WERI-Rb-1 (cell line): ENCODE results near the gene JAG2.
A peak's percentile ranks its signal among the peaks of the same experiment; 100 is the strongest.

ENCODE experiments used
- DNase-seq: peaks from one replicate; pipeline ENCODE4 v3.0.0-alpha.2; 2020
- H3K27ac ChIP-seq: fragments of 250-450 bp; sonication (Bioruptor Pico); 2 replicates; pipeline ENCODE4 v1.5.1; 2020; ENCODE audit warnings: mild to moderate bottlenecking, moderate library complexity
- H3K27me3 ChIP-seq: fragments of 250-450 bp; sonication (Bioruptor Pico); 2 replicates; pipeline ENCODE4 v1.5.1; 2021; ENCODE audit warnings: mild to moderate bottlenecking, low read depth, moderate library complexity; ENCODE audit not compliant: insufficient read depth, severe bottlenecking
- H3K36me3 ChIP-seq: fragments of 250-450 bp; sonication (Bioruptor Pico); 2 replicates; pipeline ENCODE4 v1.5.1; 2020; ENCODE audit warnings: mild to moderate bottlenecking, moderate library complexity
- H3K4me3 ChIP-seq: 2 replicates; pipeline ENCODE4 v1.5.1; 2011; ENCODE audit warnings: low read depth, mild to moderate bottlenecking, control low read depth, low read length
- H3K9me3 ChIP-seq: fragments of 250-450 bp; sonication (Bioruptor Pico); 2 replicates; pipeline ENCODE4 v1.5.1; 2021; ENCODE audit warnings: mild to moderate bottlenecking, moderate library complexity; ENCODE audit not compliant: severe bottlenecking
- TF ChIP-seq, protein P1 (sequence below): IDR thresholded peaks from 2 replicates; pipeline ENCODE4 v1.5.1; 2011; ENCODE audit warnings: low read depth, mild to moderate bottlenecking, control low read depth, inconsistent platforms, low read length

The JAG2 gene

DNA sequence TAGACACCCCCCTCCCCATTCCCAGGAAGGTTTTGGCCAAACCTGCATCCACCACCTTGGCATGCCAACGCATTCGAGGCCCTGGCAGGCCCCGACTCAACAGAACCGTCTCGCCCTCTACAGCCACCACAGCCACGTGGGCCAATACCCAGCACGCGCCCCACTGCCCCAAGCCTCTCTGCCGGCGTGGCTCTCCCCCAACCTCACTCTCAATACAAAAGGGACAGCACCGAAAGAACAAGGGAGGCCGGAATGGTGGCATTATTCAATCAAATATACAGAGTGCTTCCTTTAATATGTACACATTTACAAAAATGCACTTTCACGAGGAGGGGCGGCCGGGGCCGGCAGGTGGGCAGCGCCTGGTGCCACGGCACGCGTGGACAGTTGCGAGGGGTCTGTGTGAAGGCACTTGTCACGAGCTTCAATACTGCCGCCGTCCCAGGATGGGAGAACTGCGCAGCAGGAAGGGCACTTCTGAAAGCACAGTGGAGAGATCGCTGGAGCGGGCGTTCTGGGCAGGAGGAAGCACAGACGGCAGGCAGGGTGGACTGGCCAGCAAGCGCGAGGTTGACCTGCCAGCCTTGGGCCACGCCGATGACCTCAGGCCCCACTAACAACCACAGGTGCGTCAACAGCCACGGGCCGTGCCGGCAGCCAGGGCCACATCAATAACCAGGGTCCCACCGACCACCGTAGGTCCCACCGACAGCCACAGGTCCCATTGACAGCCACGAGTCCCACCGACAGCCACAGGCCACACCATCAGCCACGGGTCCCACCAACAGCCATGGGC lies 26.9 kb downstream of the JAG2 start:
- peak; percentile 5 for DNase-seq
- Histone ChIP-seq H3K9me3 (peaks cover 17% of the 10 kb centered on the region), H3K27ac (no peak overlapping the region), H3K27me3 (no peaks in the 10 kb centered on the region), H3K36me3 (peaks cover 65% of the 10 kb centered on the region), H3K4me3 (no peak overlapping the region)
- TF ChIP-seq, protein P1, sequence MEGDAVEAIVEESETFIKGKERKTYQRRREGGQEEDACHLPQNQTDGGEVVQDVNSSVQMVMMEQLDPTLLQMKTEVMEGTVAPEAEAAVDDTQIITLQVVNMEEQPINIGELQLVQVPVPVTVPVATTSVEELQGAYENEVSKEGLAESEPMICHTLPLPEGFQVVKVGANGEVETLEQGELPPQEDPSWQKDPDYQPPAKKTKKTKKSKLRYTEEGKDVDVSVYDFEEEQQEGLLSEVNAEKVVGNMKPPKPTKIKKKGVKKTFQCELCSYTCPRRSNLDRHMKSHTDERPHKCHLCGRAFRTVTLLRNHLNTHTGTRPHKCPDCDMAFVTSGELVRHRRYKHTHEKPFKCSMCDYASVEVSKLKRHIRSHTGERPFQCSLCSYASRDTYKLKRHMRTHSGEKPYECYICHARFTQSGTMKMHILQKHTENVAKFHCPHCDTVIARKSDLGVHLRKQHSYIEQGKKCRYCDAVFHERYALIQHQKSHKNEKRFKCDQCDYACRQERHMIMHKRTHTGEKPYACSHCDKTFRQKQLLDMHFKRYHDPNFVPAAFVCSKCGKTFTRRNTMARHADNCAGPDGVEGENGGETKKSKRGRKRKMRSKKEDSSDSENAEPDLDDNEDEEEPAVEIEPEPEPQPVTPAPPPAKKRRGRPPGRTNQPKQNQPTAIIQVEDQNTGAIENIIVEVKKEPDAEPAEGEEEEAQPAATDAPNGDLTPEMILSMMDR, result no peak

DNA sequence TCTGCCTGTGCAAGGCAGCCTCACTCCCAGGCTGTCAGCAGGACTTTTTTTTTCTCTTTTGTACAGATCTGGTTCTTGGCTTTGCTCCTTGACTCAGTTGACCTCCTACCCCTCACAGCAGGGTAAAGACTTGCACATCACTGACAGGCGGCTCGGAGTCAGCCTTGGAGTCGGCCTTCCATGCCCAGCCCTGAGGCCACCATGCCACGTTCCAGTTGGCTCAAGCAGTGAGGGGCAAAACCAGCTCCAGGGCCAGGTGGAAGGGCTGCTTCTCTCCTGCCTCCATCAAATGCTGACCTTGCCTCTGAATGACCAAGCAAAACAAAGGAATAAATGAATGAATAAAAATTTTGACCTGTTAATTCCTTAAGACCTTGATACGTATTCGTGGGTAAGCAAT lies 27.6 kb downstream of the JAG2 start:
- no peak overlapping the region for H3K4me3 ChIP-seq
- no peak overlapping the region for H3K27ac ChIP-seq
- H3K36me3 ChIP-seq, result peaks cover 58% of the 10 kb centered on the region
- no peaks in the 10 kb centered on the region for H3K27me3 ChIP-seq
- peak; percentile 1 for DNase-seq
- peaks cover 17% of the 10 kb centered on the region for H3K9me3 ChIP-seq
- TF ChIP-seq, protein P1, result no peak

DNA sequence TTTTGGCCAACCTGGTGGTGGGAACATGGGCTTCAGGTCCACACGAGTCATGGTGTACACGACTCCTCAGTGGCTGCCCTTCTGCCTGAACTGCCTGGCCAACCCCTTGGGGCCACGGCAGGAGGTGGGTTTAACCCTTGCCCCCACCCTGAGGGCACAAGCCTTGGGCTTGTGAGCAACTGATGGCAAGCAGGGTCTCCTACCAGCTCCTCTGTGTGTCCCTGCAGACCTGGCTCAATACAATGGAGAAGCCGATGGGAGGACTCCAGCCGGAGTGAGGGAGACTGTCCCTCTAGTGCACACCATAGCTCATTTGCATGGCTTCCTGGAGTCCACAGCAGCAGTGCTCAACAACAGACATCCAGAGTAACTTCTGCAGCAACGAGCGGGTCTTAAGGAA lies 28.0 kb downstream of the JAG2 start:
- Histone ChIP-seq H3K4me3 (no peak overlapping the region), H3K9me3 (peaks cover 17% of the 10 kb centered on the region), H3K27ac (no peak overlapping the region), H3K36me3 (peaks cover 55% of the 10 kb centered on the region), H3K27me3 (no peaks in the 10 kb centered on the region)
- peak; percentile 2 for DNase-seq
- TF ChIP-seq, protein P1, result no peak

DNA sequence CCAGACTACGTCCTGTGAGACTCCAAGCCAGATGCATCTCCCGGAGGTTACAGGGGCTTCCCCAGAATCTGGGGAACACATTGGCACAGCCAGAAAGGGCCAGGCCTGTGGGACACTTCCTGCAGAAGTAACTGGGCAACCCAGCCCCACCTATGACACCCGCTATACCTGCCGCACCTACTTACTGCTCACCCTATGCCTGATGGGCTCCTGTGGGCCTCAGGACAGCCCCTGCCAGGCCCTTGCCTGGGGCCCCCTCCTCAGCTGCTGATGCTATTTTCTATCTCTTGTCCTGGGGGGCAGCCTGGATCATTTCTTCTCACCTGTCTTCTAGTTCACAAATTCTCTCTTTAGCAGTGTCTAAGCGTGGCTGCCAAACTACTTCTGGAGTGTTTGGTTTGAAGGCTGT lies 28.7 kb downstream of the JAG2 start:
- H3K9me3 ChIP-seq, result peaks cover 17% of the 10 kb centered on the region
- H3K27me3 ChIP-seq, result no peaks in the 10 kb centered on the region
- no peak overlapping the region for H3K4me3 ChIP-seq
- no peak overlapping the region for H3K27ac ChIP-seq
- no peak for DNase-seq
- TF ChIP-seq, protein P1, result no peak
- peaks cover 48% of the 10 kb centered on the region for H3K36me3 ChIP-seq

DNA sequence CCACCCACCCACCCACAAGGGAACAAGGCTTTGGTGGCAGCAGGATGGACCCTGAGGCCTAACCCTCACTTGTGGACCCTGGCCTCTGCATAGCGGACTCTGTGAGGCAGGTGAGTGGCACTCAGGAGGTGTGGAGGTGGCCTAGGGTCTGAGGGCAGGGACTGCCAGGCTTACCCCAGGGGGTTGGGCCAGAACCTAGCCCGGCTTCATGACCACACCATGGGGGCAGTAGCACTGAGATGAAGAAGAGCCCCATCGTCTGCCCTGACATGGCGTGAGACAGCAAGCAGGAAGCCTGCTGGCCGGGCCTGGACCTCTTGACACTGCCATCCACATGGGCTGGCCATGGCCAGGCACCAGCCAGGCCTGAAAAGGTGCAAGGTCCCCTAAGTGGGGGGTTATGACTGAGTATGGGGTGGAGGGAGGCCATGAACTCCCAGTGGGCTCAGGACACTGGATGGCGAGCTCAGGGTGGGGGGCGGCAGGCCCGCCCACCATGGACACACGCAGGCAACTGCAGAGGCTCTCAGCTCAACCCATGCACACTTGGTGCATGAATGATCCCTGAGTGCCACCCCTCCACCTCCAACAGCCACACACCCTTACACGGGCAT lies 29.3 kb downstream of the JAG2 start:
- Histone ChIP-seq H3K4me3 (no peak overlapping the region), H3K36me3 (peaks cover 43% of the 10 kb centered on the region), H3K9me3 (peaks cover 17% of the 10 kb centered on the region), H3K27ac (no peak overlapping the region), H3K27me3 (no peaks in the 10 kb centered on the region)
- TF ChIP-seq, protein P1, result no peak
- DNase-seq, result peak; percentile 4
